ACC112 (cell line): Measurements from ENCODE around the gene FRS3.
"Not testable (repeated sequence)": the region's sequence is repeated elsewhere in the genome, so short reads cannot be mapped to it uniquely, and the experiment has no call there.

Source experiments
- H2AFZ ChIP-seq: fragments of 200-600 bp; sonication (generic); one replicate; pipeline ENCODE4 v1.6.0; 2017; ENCODE audit warnings: antibody characterized with exemption, low read length; ENCODE audit not compliant: unreplicated experiment
- H3K27ac ChIP-seq: fragments of 200-600 bp; sonication (generic); 2 replicates; pipeline ENCODE4 v1.5.1; 2014; ENCODE audit warnings: low read depth, mild to moderate bottlenecking, antibody characterized with exemption, low read length, moderate library complexity
- H3K27me3 ChIP-seq: fragments of 200-600 bp; sonication (generic); 2 replicates; pipeline ENCODE4 v1.6.1; 2014; ENCODE audit warnings: mild to moderate bottlenecking, antibody characterized with exemption, low read length, moderate library complexity, mixed read lengths; ENCODE audit not compliant: insufficient read depth
- H3K36me3 ChIP-seq: fragments of 200-600 bp; sonication (generic); 2 replicates; pipeline ENCODE4 v1.6.1; 2016; ENCODE audit warnings: mild to moderate bottlenecking, antibody characterized with exemption, low read length, moderate library complexity, mixed read lengths; ENCODE audit not compliant: insufficient read depth
- H3K4me1 ChIP-seq: fragments of 200-600 bp; sonication (generic); one replicate; pipeline ENCODE4 v1.6.1; 2016; ENCODE audit warnings: low read length, mixed read lengths; ENCODE audit not compliant: insufficient read depth, unreplicated experiment, control insufficient read depth
- H3K4me3 ChIP-seq: fragments of 200-600 bp; sonication (generic); 2 replicates; pipeline ENCODE4 v1.5.1; 2014; ENCODE audit warnings: mild to moderate bottlenecking, low read depth, low read length
- H3K79me2 ChIP-seq: fragments of 200-600 bp; sonication (generic); one replicate; pipeline ENCODE4 v1.6.0; 2016; ENCODE audit warnings: low read length; ENCODE audit not compliant: control insufficient read depth, unreplicated experiment, insufficient read depth

The FRS3 gene

GRCh38 chr6:41813469-41813868 lies 33.8 kb upstream of the FRS3 start:
- Histone ChIP-seq H3K36me3 (no peaks in the 10 kb centered on the region), H3K27ac (no peak overlapping the region), H3K79me2 (no peaks in the 10 kb centered on the region), H3K4me1 (no peaks in the 10 kb centered on the region), H3K27me3 (no peaks in the 10 kb centered on the region), H3K4me3 (no peak overlapping the region), H2AFZ (no peak overlapping the region)

GRCh38 chr6:41811946-41812345 lies 32.2 kb upstream of the FRS3 start:
- not testable (repeated sequence) for H3K4me3 ChIP-seq, H3K27ac ChIP-seq, H3K36me3 ChIP-seq, H3K4me1 ChIP-seq, H3K79me2 ChIP-seq, H3K27me3 ChIP-seq, H2AFZ ChIP-seq

GRCh38 chr6:41811095-41811494 lies 31.4 kb upstream of the FRS3 start:
- Histone ChIP-seq H3K36me3 (no peaks in the 10 kb centered on the region), H3K27me3 (no peaks in the 10 kb centered on the region), H3K27ac (no peak overlapping the region), H3K79me2 (no peaks in the 10 kb centered on the region), H3K4me1 (no peaks in the 10 kb centered on the region), H3K4me3 (no peak overlapping the region), H2AFZ (no peak overlapping the region)

- H3K36me3 ChIP-seq = no peaks in the 10 kb centered on the region
- no peak overlapping the region for H3K4me3 ChIP-seq
- no peak overlapping the region for H2AFZ ChIP-seq
- H3K27me3 ChIP-seq = no peaks in the 10 kb centered on the region
- H3K4me1 ChIP-seq = no peaks in the 10 kb centered on the region
- no peak overlapping the region for H3K27ac ChIP-seq
- H3K79me2 ChIP-seq = no peaks in the 10 kb centered on the region
Observed at GRCh38 chr6:41805830-41806774, 26.4 kb upstream of the FRS3 start.

- Histone ChIP-seq H3K4me1 (peaks cover 6% of the 10 kb centered on the region), H3K4me3 (no peak overlapping the region), H3K27ac (no peak overlapping the region), H3K36me3 (no peaks in the 10 kb centered on the region), H2AFZ (no peak overlapping the region), H3K27me3 (no peaks in the 10 kb centered on the region), H3K79me2 (no peaks in the 10 kb centered on the region)
Observed at GRCh38 chr6:41801380-41801779, 21.7 kb upstream of the FRS3 start.

- Histone ChIP-seq H3K36me3 (no peaks in the 10 kb centered on the region), H3K4me3 (no peak overlapping the region), H3K27me3 (no peaks in the 10 kb centered on the region), H3K79me2 (no peaks in the 10 kb centered on the region), H2AFZ (no peak overlapping the region), H3K4me1 (peaks cover 6% of the 10 kb centered on the region), H3K27ac (no peak overlapping the region)
Observed at GRCh38 chr6:41799559-41799911, 19.8 kb upstream of the FRS3 start.

- H3K4me1 ChIP-seq = peaks cover 6% of the 10 kb centered on the region
- H3K79me2 ChIP-seq = no peaks in the 10 kb centered on the region
- no peak overlapping the region for H3K4me3 ChIP-seq
- H2AFZ ChIP-seq = no peak overlapping the region
- H3K27me3 ChIP-seq = no peaks in the 10 kb centered on the region
- H3K27ac ChIP-seq = no peak overlapping the region
- H3K36me3 ChIP-seq = no peaks in the 10 kb centered on the region
Observed at GRCh38 chr6:41798901-41799558, 19.3 kb upstream of the FRS3 start.

GRCh38 chr6:41796474-41796873 lies 16.8 kb upstream of the FRS3 start:
- H3K27ac ChIP-seq = no peak overlapping the region
- peaks cover 8% of the 10 kb centered on the region for H3K4me1 ChIP-seq
- no peaks in the 10 kb centered on the region for H3K79me2 ChIP-seq
- no peak overlapping the region for H2AFZ ChIP-seq
- H3K27me3 ChIP-seq = no peaks in the 10 kb centered on the region
- H3K4me3 ChIP-seq = no peak overlapping the region
- peaks cover 4% of the 10 kb centered on the region; the same call in 1 of the 2 replicates for H3K36me3 ChIP-seq

- H3K4me3 ChIP-seq = no peak overlapping the region
- H3K27me3 ChIP-seq = no peaks in the 10 kb centered on the region
- peaks cover 22% of the 10 kb centered on the region for H3K79me2 ChIP-seq
- H3K36me3 ChIP-seq = peaks cover 25% of the 10 kb centered on the region
- no peak overlapping the region for H2AFZ ChIP-seq
- H3K4me1 ChIP-seq = peaks cover 12% of the 10 kb centered on the region
- H3K27ac ChIP-seq = no peak overlapping the region
Observed at GRCh38 chr6:41791984-41792383, 12.3 kb upstream of the FRS3 start.

- Histone ChIP-seq H3K4me1 (peaks cover 12% of the 10 kb centered on the region), H3K27me3 (no peaks in the 10 kb centered on the region), H3K36me3 (peaks cover 25% of the 10 kb centered on the region), H3K4me3 (no peak overlapping the region), H3K27ac (no peak overlapping the region), H2AFZ (no peak overlapping the region), H3K79me2 (peaks cover 22% of the 10 kb centered on the region)
Observed at GRCh38 chr6:41791305-41791704, 11.6 kb upstream of the FRS3 start.

- H3K4me3 ChIP-seq = no peak overlapping the region
- peaks cover 18% of the 10 kb centered on the region for H3K4me1 ChIP-seq
- H2AFZ ChIP-seq = no peak overlapping the region
- H3K79me2 ChIP-seq = peaks cover 22% of the 10 kb centered on the region
- H3K27ac ChIP-seq = no peak overlapping the region
- no peaks in the 10 kb centered on the region for H3K27me3 ChIP-seq
- peaks cover 25% of the 10 kb centered on the region for H3K36me3 ChIP-seq
Observed at GRCh38 chr6:41790045-41790444, 10.3 kb upstream of the FRS3 start.
